H1 (cell line): Measurements from ENCODE around the gene KLK4. TPM values are rescaled to one million over a fixed set of nuclear protein-coding genes. Genes with fewer than 3 reads are reported as not detected.

Source experiments
- BRCA1 ChIP-seq: IDR thresholded peaks from 2 replicates; pipeline ENCODE4 v1.6.1; 2012; ENCODE audit warnings: low read depth, low read length, improper control_type of control experiment
- CHD7 ChIP-seq: fragments of 300-600 bp; sonication (generic); IDR thresholded peaks from 2 replicates; pipeline ENCODE4 v1.7.1; 2012; ENCODE audit warnings: low read length, moderate library complexity, mild to moderate bottlenecking, inconsistent platforms; ENCODE audit not compliant: insufficient replicate concordance
- polyA plus RNA-seq, 7 experiments: library from polyadenylated mRNA; depleted of rRNA in 3 of 7; stranded (reverse) in 5 of 7; unstranded in 2 of 7; fragments of >200 nt in 5 of 7; fragments of 200-250 nt in 2 of 7; gene quantifications; 1 replicate in 5 of 7; 2 replicates in 1 of 7; 4 replicates in 1 of 7; pipeline versions ENCODE4 v1.2.1 to v1.2.3, GENCODE V29; 2011 to 2013; ENCODE audit warnings: missing spikeins in 2 of 7, mixed read lengths in 2 of 7
- total RNA-seq: library from RNA; stranded (reverse); fragmentation: NEBNext Ultra II Directional; extraction: Animal tissue kit (Norgen Biotek cat#: 25700); gene quantifications from 2 replicates; pipeline ENCODE4 v1.2.1, GENCODE V29; 2021

KLK4 gene
- total and polyA plus RNA-seq, 2 of the 8 experiments (the other 6 are each of a cell fraction or from before 2014, with no cell fraction given): 0.44 TPM; not detected in 1

- TF ChIP-seq CHD7: no peak
- TF ChIP-seq BRCA1: no peak
Measured at GRCh38 chr19:50876456-50876855, 34.7 kb downstream of the KLK4 start (continued).
